ENCODE measurements around the gene TARBP1.
A peak's percentile ranks its signal among the peaks of the same experiment; 100 is the strongest.

Gene TARBP1

DNA sequence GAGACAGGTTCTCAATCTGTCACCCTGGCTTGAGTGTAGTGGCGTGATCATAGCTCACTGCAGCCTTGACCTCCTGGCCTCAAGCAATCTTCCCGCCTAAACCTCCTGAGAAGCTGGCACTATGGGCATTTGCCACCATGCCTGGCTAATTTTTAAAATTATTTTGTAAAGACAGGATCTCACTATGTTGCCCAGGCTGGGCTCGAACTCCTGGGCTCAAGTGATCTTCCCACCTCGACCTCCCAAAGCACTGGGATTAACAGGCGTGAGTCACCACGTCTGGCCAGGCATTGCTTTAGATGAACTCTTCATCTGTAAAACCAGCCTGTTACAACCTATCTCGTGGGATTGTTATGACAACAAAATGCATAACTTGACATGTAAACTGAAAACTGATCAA, 103.3 kb downstream of the TARBP1 start:
- DNase-seq: no peak

DNA sequence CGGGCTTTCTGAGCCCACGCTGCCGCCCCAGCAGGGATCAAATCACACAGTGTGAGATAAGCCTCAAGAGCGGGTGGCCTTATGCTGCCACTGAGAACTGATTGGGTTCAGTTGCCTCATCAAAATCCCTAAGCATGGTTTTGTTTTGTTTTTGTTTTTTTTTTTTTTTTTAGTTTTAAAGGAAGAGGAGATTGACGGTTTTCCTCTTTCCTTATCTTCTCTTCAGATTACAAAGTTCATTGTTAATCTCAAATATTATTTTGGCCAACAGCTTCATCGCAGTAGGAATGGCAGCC, 105.1 kb downstream of the TARBP1 start:
- DNase-seq: no peak

DNA sequence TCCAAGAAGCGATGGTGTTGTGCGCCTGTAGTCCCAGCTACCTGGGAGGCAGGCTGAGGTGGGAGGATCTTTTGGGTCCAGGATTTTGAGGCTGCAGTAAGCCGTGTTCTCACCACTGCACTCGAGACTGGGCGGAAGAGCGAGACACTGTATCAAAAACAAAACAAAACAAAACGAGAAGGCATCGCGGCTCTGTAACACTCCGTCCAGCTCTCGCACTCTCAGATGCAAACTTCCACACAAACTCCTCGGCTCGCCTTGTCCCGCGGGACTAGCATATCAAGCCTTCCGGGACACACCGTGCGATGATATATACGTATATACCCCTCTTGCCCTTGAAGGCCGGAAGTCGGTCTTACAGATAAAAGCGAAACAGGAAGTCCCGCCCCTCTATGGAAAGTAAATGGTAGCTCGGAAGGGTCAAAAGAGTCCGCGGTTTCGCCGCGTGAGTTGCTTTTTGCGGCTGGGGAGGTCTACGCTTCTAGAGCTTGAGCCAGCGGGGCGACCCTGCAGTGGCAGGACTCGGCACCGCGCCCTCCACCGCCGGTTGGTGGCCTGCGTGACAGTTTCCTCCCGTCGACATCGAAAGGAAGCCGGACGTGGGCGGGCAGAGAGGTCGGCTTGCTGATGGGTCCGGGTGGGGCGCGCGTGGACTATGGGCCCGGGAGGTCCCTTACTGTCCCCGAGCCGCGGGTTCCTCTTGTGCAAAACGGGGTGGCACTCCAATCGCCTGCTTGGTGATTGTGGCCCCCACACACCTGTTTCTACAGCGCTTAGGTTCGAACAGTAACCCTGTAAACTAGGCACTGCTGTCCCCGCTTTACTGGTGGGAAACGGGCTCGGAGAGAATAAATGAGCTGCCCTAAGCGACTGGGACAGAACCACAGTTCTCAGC, 105.7 kb downstream of the TARBP1 start, which contains the start of gene COA6:
TSS of gene COA6 (plus strand) at position 393 of the 895 bp plus-strand sequence. CDS start at position 404, 11 bp downstream.
- peak; percentile 86 to 92 for DNase-seq

DNA sequence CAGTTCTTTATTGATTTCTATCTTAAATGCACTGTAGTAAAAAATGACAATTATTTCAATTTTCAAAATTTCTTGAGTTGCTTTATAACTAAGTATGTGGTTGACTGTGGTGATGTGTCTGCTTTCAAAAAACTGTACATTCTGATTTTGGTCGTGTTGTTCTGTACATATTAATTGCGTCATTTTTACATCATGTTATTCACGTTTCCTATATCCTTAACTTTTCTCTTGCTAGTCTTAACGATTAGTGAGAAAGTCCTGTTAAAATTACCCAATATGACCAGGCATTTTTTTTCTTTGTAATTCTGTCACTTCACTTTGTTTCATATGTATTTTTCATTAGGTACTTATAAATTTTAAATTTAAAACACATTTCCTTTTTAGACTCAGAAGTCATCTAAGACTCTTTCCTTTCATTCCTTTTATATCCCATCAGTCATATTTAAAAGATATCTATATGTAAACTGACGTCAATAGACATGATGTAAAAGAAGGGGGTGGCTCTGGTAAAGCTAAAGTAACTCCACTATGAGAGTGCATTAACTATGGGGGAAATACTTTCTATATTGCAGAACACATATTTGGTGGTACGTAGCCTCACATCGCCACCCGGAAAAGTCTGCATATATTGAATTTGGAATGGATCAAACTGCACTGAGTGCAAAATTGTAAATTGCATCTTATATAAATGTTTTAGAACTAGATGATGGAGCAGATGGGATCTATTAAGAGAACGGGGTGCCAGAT, 106.8 kb downstream of the TARBP1 start:
- DNase-seq: no peak

DNA sequence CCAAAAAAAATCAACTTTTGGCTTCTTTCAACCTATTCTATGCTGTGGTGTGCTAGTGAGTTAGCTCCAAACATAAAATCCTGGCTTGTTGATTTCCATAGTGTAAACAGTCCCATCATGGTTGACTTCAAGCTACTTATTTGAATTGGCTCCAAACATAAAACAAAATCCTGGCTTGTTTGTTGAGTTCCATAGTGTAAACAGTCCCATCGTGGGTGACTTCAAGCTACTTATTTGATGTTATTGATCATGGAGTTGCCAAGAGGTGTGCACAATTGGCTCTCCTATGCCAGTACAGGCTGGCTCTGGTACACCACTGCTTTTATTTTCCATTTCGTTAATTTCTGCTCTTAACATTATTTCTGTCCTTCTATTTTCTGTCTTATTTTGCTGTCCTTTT, 107.6 kb downstream of the TARBP1 start:
- no peak for DNase-seq

DNA sequence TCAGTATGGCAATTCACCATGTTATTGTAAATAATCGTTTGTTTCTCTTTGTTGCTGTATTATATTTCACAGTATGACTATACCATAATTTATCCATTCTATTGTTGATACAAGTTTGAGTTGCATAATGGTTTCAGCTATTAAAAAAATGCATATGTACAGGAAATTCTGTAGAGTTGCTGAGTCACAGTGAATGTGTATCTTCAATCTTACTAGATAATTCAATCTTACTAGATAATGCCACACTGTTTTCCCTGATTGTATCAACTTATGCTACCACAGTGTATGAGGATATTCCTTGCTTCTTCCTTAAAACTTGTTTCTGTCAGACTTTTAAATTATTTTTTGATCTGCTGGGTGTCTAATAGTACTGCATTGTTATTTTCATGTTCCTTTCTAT, 109.2 kb downstream of the TARBP1 start:
- no peak for DNase-seq

DNA sequence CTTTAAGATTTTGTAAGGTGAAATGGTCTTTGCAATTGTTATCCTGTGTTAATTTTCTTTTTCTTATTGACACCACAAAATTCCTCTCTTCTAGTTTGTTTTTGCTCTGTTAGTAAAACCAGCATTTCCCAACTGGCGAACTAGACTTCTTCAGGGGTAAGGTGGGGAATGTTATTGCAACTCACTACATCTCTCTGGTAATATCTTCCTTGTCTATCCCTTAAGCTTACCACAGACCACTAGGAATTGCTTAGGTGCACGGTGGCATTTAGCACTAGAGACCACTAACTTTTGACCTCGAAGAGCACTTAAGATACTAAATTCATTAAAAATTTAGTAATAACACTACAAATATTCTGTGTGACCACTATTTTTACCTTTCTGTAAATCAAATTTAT, 109.9 kb downstream of the TARBP1 start:
- DNase-seq: no peak

DNA sequence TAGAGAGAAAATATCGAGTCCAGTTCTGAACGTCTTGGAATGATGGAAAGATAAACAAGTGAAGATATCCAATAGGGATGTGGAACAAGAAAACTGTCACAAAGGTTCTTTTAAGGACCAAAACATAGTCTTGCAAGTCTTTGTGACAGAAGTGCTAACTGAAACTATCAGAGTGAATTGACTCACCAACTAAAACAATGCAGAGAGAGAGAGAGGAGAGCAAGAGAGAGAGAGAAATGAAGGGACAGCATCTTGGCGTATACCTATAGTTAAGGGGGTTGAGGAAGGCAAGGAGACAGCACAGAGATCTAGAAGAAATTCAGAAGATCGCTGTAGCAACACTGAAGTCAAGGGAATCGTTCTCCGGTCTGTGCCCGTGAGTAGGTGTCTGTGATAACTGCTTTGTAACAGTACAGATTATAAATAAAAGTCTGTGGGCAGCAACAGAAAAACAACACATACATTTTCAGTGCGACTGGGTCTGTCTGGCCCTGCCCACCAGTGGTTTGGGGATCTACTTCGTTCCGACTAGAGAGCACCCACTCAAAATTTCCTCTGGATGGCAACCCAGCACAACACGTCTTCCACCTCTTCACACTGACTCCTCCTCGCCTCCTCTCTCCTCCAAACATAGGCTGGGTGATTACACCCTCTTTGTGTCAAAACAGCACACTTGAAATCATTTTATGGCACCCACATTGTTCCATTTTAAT, 110.5 kb downstream of the TARBP1 start:
- peak; percentile 2 to 40 for DNase-seq

DNA sequence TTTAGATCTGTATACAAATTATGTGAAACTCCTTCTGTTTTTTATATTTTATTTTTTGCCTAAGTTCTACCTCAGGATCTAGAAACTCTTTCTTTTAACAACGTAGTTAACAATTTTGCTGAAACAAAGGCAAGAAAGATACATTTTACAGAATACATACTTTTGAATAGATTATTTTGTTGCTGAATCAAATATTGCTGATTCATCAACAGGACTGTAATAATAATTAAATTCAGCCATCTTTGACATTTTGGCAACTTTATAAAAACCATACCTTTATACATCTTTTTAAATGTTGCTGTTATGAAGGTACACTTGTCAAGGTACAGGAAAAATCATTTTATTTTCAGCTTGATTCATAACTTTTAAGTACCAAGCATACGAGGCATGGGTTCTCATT, 116.4 kb downstream of the TARBP1 start:
- DNase-seq: no peak

DNA sequence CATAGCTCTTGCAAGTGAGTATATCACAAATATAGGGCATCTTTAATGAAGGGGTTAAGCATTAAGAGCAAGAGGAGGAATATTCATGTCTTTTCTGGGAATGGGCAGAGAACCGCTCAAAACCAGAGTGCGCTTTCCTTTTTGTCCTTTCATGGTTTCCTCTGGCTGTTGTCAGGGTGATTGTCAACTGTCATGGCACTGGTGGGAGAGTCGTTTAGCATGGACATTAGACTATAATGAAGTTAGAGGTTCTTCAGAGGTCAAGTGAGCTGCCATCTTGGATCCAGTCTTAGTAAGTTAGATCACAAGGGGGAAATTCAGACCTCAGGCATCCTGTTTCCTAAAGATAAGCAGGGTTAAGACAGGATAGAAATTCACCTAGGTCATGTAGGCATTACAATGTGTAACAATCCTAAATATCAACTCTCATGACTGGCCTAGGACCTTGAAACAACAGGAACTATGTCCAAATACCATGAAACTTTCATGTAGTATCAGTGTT, 117.8 kb downstream of the TARBP1 start:
- no peak for DNase-seq

DNA sequence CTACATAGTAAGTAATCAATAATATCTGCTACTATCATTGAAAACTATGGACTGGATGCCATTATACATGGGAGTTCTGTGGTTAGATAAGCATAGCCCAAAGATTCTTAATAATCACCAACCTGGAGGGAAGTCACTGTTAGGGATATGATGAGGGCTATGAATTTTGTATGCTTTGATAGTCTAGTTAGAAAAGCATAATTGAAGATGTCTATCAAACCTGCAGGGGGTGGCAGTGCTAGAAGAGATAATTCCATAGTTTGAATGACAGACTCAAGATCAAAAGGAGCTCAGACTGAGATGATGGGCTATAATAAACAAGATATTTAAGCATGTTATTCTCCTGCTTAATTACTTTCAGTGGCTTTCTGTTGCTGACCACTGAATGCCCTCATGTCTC, 121.1 kb downstream of the TARBP1 start:
- no peak for DNase-seq

DNA sequence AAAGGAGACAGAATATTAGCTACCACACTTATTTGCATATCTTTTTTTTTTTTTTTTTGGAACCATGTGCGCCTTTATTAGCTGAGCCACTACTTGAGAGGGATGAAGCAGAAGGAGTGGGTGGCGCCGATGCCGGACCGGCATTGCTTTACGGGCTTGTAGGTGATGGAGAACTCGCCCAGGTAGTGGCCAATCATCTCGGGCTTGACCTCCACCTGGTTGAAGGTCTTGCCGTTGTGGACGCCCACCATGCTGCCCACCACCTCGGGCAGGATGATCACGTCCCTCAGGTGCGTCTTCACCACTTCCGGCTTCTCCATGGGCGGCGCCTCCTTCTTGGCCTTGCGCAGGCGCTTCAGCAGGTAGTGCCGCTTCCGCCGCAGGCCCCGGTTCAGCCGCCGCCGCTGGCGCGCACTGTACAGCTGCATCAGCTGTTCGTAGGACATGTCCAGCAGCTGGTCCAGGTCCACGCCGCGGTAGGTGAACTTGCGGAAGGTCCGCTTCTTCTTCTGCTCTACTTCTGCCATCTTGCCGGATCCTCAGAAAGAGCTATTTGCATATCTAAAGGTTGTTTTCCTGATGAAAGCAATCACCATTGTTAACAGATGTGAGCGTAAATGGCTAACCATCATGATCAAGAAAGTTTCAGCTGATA, 122.2 kb downstream of the TARBP1 start:
- peak in 1 of 2 donors; percentile 10 for DNase-seq

DNA sequence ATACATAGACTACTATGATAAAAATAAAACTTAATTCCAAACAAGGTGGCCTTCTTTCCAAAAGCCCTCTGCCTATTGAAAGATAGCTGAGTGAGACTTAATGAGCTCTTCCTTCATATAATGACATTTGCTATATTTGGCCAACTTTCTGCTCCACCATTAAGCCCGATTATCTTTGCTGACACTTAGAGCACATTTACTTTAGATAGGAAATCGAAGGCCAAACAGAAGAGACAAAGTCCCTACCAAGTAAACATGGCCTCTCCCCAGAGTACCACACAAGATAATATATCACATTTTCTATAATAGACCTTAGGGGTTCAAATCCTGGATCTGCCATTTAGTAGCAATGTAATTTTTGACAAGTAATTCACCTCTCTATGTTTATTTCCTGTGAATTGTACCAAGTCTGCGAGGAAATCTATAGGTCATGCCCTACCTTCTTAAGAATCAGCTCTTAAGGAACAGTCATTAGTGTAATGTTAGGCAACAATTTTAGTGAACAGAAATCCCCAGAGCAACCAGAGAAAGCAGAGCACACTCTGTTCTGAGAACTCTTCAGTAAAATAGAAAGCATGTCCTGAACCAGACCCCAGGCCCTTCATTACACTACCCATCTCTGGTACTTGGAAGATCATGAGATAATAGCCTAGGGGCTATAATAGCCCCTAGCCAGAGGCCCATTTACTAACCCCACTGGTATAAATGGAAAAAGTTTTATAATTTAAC, 123.0 kb downstream of the TARBP1 start:
- DNase-seq: no peak

DNA sequence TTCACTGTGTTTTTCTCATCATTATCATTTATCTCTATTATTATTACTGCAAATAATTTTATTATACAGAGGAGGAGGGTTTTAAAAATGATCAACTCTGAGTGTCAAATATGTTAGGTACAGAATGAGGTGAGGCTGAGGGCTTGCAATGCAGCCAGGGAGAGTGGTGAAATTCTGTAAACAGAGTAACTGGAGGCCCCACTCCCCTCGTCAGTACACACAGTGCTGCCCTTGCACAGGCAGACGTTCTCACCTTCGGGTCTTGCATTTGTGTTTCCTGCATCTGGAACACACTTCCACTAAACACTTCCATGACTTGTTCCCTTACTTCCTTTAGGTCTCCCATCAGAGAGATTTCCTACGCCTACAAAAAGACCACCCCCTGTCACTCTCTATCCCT, 130.0 kb downstream of the TARBP1 start:
- no peak for DNase-seq

DNA sequence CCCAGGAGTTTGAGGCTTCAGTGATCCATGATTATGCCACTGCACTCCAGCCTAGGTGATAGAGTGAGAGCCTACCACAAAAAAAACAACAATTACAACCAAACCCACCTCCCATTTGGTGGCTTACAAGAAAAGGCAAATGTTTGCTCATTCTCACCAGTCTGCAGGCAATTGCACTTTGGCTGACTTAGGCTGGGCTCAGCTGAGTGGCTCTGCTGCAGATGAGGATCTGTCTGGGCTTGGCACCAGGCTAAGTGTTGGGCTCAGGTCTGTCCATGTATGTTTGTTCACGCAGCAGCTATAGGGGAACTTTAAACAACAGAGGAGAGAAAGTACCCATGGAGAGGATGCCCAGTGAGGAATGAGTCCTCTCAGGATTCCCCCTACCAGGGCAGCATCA, 133.7 kb downstream of the TARBP1 start:
- DNase-seq: no peak

DNA sequence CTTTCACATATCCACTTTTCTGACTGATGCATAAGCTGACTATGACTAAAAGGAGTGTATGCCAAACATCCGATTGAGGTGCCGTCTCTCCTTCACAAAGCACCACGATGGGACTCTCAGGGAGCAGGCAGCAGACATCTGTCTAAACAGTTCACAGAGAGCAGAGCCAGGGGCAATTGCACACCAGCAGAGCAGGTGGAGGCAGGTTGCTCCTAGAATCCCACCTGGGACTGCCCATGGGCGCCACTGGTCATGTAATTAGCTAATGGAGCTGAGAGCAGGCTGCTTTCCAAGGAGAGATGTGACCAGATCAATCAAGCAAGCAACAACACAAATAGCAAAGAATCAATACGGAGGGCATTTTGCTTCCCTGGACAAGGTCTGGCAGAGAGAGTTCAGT, 136.2 kb downstream of the TARBP1 start:
- no peak for DNase-seq

Data from hippocampal formation (tissue), 2 donors.